ENCODE data around the gene BAIAP3. TPM values are rescaled to one million over a fixed set of nuclear protein-coding genes. Genes with fewer than 3 reads are reported as not detected.

Gene BAIAP3
- total and polyA plus RNA-seq, 2 experiments from 2014 or later: 0.23 to 0.86 TPM

DNA sequence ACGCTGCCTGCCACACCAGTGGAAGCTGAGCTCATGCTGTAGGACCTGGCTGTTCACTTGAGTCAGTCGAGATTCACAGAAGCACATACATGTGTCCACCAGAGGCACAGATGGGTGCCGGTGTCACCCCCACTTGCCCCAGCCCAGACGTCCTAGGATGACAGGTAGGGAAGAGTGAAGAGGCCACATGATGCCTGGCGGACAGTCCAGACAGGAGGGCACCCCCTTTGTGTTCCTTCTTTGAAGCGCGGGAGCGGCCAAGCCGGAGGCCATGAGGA lies 15.2 kb upstream of the BAIAP3 start:
- H3K4me2 ChIP-seq (ENCODE audit: unreplicated experiment): no peak overlapping the region
- H3K9ac ChIP-seq: no peak overlapping the region
- H3K27ac ChIP-seq: no peak overlapping the region
- H4K20me1 ChIP-seq (ENCODE audit: insufficient read depth): no peaks in the 10 kb centered on the region
- H3K4me1 ChIP-seq (ENCODE audit: insufficient read depth): no peaks in the 10 kb centered on the region
- H3K9me2 ChIP-seq (ENCODE audit: insufficient read depth): no peaks in the 10 kb centered on the region
- in situ Hi-C loops (cut with MboI): no loop called here
- H3K27me3 ChIP-seq (replicated peaks; ENCODE audit: insufficient read depth): no peaks in the 10 kb centered on the region
- TF ChIP-seq EZH2 (IDR thresholded peaks at IDR 0.05; ENCODE audit: insufficient read depth, poor library complexity, severe bottlenecking) (no peak), EZH2phosphoT487 (IDR thresholded peaks at IDR 0.05; ENCODE audit: insufficient read depth, low read depth) (no peak)
- H3K36me3 ChIP-seq (ENCODE audit: low read depth): peaks cover 23% of the 10 kb centered on the region
- DNase-seq: no peak
- H3K9me3 ChIP-seq (ENCODE audit: low read depth): no peaks in the 10 kb centered on the region
- H3K79me2 ChIP-seq (ENCODE audit: insufficient read depth): peaks cover 72% of the 10 kb centered on the region
- H3K4me3 ChIP-seq: no peak overlapping the region
- no peak overlapping the region for H2AFZ ChIP-seq
- no peaks in the 10 kb centered on the region for H3F3A ChIP-seq (ENCODE audit: insufficient read depth)
- 83 to 85% methylated on average over 9 of the region's 9 CpGs for WGBS, 2 experiments (ENCODE audit: low coverage in 1 of 2, low lambda C conversion rate in 2 of 2, missing lambda C conversion rate in 2 of 2)

- no peak overlapping the region for H3K9ac ChIP-seq
- H3K9me3 ChIP-seq (ENCODE audit: low read depth): no peaks in the 10 kb centered on the region
- TF ChIP-seq EZH2 (IDR thresholded peaks at IDR 0.05; ENCODE audit: insufficient read depth, poor library complexity, severe bottlenecking): no peak
- TF ChIP-seq EZH2phosphoT487 (IDR thresholded peaks at IDR 0.05; ENCODE audit: insufficient read depth, low read depth): no peak
- 94 to 95% methylated on average over 33 of the region's 33 CpGs for WGBS, 2 experiments (ENCODE audit: low coverage in 1 of 2, low lambda C conversion rate in 2 of 2, missing lambda C conversion rate in 2 of 2)
- no peaks in the 10 kb centered on the region for H3K27me3 ChIP-seq (replicated peaks; ENCODE audit: insufficient read depth)
- H3K4me2 ChIP-seq (ENCODE audit: unreplicated experiment): no peak overlapping the region
- H3F3A ChIP-seq (ENCODE audit: insufficient read depth): no peaks in the 10 kb centered on the region
- no peak for DNase-seq
- H2AFZ ChIP-seq: no peak overlapping the region
- in situ Hi-C loops (cut with MboI): no loop called here
- H3K4me1 ChIP-seq (ENCODE audit: insufficient read depth): no peaks in the 10 kb centered on the region
- no peak overlapping the region for H3K27ac ChIP-seq
- no peaks in the 10 kb centered on the region for H4K20me1 ChIP-seq (ENCODE audit: insufficient read depth)
- H3K9me2 ChIP-seq (ENCODE audit: insufficient read depth): no peaks in the 10 kb centered on the region
- H3K79me2 ChIP-seq (ENCODE audit: insufficient read depth): peaks cover 64% of the 10 kb centered on the region
- peaks cover 23% of the 10 kb centered on the region for H3K36me3 ChIP-seq (ENCODE audit: low read depth)
- H3K4me3 ChIP-seq: no peak overlapping the region
These were observed 14.4 kb upstream of the BAIAP3 start for GRCh38 chr16:1319041-1319440.

DNA sequence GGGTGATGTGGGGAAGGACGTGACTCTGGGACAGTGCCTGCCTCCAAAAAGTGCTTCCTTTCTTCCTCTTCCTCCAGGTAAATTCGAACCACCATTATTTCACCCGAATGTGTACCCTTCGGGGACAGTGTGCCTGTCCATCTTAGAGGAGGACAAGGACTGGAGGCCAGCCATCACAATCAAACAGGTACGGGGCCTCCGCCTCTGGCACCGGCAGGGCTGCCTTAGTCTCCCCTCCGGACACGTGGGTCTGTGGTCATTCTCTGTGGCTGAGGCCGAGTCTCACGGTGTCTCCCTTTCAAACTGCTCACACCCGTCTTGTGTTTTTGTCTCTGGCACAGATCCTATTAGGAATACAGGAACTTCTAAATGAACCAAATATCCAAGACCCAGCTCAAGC lies 13.3 kb upstream of the BAIAP3 start:
- Histone ChIP-seq H3K4me2 (ENCODE audit: unreplicated experiment) (no peak overlapping the region), H3K79me2 (ENCODE audit: insufficient read depth) (peaks cover 53% of the 10 kb centered on the region), H3K9me2 (ENCODE audit: insufficient read depth) (no peaks in the 10 kb centered on the region), H3F3A (ENCODE audit: insufficient read depth) (no peaks in the 10 kb centered on the region), H4K20me1 (ENCODE audit: insufficient read depth) (no peaks in the 10 kb centered on the region), H2AFZ (no peak overlapping the region), H3K4me3 (no peak overlapping the region), H3K27ac (no peak overlapping the region), H3K9me3 (ENCODE audit: low read depth) (no peaks in the 10 kb centered on the region), H3K9ac (no peak overlapping the region), H3K27me3 (replicated peaks; ENCODE audit: insufficient read depth) (no peaks in the 10 kb centered on the region), H3K4me1 (ENCODE audit: insufficient read depth) (no peaks in the 10 kb centered on the region), H3K36me3 (ENCODE audit: low read depth) (peaks cover 23% of the 10 kb centered on the region)
- DNase-seq: no peak
- no peak for TF ChIP-seq EZH2phosphoT487 (IDR thresholded peaks at IDR 0.05; ENCODE audit: insufficient read depth, low read depth)
- TF ChIP-seq EZH2 (IDR thresholded peaks at IDR 0.05; ENCODE audit: insufficient read depth, poor library complexity, severe bottlenecking): no peak
- 90% methylated on average over 12 of the region's 12 CpGs for WGBS, 2 experiments (ENCODE audit: low coverage in 1 of 2, low lambda C conversion rate in 2 of 2, missing lambda C conversion rate in 2 of 2)
- in situ Hi-C loops (cut with MboI): no loop called here

GRCh38 chr16:1320658-1321240 lies 12.7 kb upstream of the BAIAP3 start:
- Histone ChIP-seq H3K27ac (no peak overlapping the region), H3K9me2 (ENCODE audit: insufficient read depth) (no peaks in the 10 kb centered on the region), H3K4me2 (ENCODE audit: unreplicated experiment) (no peak overlapping the region), H2AFZ (no peak overlapping the region), H3K9me3 (ENCODE audit: low read depth) (no peaks in the 10 kb centered on the region), H3K4me3 (no peak overlapping the region), H3K9ac (no peak overlapping the region), H3K36me3 (ENCODE audit: low read depth) (peaks cover 23% of the 10 kb centered on the region), H3K4me1 (ENCODE audit: insufficient read depth) (no peaks in the 10 kb centered on the region), H3K27me3 (replicated peaks; ENCODE audit: insufficient read depth) (no peaks in the 10 kb centered on the region), H4K20me1 (ENCODE audit: insufficient read depth) (no peaks in the 10 kb centered on the region), H3F3A (ENCODE audit: insufficient read depth) (no peaks in the 10 kb centered on the region), H3K79me2 (ENCODE audit: insufficient read depth) (peaks cover 46% of the 10 kb centered on the region)
- WGBS, 2 experiments (ENCODE audit: low coverage in 1 of 2, low lambda C conversion rate in 2 of 2, missing lambda C conversion rate in 2 of 2): 81 to 82% methylated on average over 18 to 21 of the region's 22 CpGs
- in situ Hi-C loops (cut with MboI): no loop called here
- DNase-seq: no peak
- no peak for TF ChIP-seq EZH2 (IDR thresholded peaks at IDR 0.05; ENCODE audit: insufficient read depth, poor library complexity, severe bottlenecking)
- TF ChIP-seq EZH2phosphoT487 (IDR thresholded peaks at IDR 0.05; ENCODE audit: insufficient read depth, low read depth): no peak

- Histone ChIP-seq H3K9ac (no peak overlapping the region), H3K4me1 (ENCODE audit: insufficient read depth) (no peaks in the 10 kb centered on the region), H3K9me3 (ENCODE audit: low read depth) (no peaks in the 10 kb centered on the region), H3K4me3 (no peak overlapping the region), H2AFZ (no peak overlapping the region), H3F3A (ENCODE audit: insufficient read depth) (no peaks in the 10 kb centered on the region), H3K9me2 (ENCODE audit: insufficient read depth) (no peaks in the 10 kb centered on the region), H3K4me2 (ENCODE audit: unreplicated experiment) (no peak overlapping the region), H3K27ac (no peak overlapping the region), H4K20me1 (ENCODE audit: insufficient read depth) (no peaks in the 10 kb centered on the region), H3K36me3 (ENCODE audit: low read depth) (peaks cover 9% of the 10 kb centered on the region), H3K27me3 (replicated peaks; ENCODE audit: insufficient read depth) (no peaks in the 10 kb centered on the region), H3K79me2 (ENCODE audit: insufficient read depth) (peaks cover 30% of the 10 kb centered on the region)
- WGBS, 2 experiments (ENCODE audit: low coverage in 1 of 2, low lambda C conversion rate in 2 of 2, missing lambda C conversion rate in 2 of 2): 94 to 97% methylated on average over 8 of the region's 8 CpGs
- in situ Hi-C loops (cut with MboI): no loop called here
- no peak for DNase-seq
- TF ChIP-seq EZH2 (IDR thresholded peaks at IDR 0.05; ENCODE audit: insufficient read depth, poor library complexity, severe bottlenecking) (no peak), EZH2phosphoT487 (IDR thresholded peaks at IDR 0.05; ENCODE audit: insufficient read depth, low read depth) (no peak)
These were observed 11.0 kb upstream of the BAIAP3 start for GRCh38 chr16:1322407-1322806.
